Activated CD4-positive, alpha-beta T cell treated with anti-CD3 and anti-CD28 coated beads, Interleukin-10, Interleukin-2, amounts not matched to agents 100 ng/mL and 50 ng/mL, durations not matched to agents 16 hours and 8 hours (primary cell): ENCODE measurements around the gene KLK2.
"Not testable (repeated sequence)": the region's sequence is repeated elsewhere in the genome, so short reads cannot be mapped to it uniquely, and the experiment has no call there.

Experiments
- DNase-seq: peaks from one replicate; pipeline ENCODE4 v3.0.0-alpha.2; 2020

KLK2 gene

DNA sequence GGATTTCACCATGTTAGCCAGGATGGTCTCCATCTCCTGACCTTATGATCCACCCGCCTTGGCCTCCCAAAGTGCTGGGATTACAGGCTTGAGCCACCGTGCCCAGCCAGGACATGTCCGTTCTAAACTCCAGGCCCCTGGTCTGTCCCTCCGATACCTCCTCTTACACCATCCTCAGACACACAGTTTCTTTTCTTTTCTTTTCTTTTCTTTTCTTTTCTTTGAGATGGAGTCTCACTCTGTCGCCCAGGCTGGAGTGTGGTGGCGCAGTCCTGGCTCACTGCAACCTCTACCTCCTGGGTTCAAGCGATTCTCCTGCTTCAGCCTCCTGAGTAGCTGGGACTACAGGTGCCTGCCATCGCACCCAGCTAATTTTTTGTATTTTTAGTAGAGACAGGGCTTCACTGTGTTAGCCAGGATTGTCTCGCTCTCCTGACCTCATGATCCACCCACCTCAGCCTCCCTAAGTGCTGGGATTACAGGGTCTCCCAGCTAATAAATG, 22.9 kb downstream of the KLK2 start:
- not testable (repeated sequence) for DNase-seq

GRCh38 chr19:50896591-50897190, 23.5 kb downstream of the KLK2 start:
- DNase-seq, result peak; percentile 67

GRCh38 chr19:50897191-50897607, 24.0 kb downstream of the KLK2 start:
- DNase-seq, result no peak

DNA sequence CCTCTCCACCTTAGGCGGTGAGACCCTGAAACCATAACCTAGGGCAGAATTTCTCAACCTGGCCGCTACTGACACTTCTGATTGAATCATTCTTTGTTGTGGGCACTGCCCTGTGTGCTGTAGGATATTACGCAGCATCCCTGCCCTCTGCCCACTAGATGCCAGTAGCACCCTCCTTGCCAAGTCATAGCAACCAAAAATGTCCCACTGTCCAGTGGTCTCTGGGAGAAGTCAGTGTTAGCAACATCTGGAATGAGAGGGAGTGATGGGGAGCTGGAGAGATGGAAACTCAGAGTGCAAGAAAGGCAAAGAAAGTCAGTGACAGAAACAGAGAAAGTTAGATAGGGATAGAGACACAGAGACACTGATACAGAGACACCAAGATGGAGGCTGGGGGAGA, 24.4 kb downstream of the KLK2 start:
- no peak for DNase-seq

GRCh38 chr19:50898018-50898417, 24.8 kb downstream of the KLK2 start:
- DNase-seq, result no peak

- no peak for DNase-seq
These were observed 26.3 kb downstream of the KLK2 start for GRCh38 chr19:50899569-50899968.

- no peak for DNase-seq
These were observed 29.4 kb downstream of the KLK2 start for GRCh38 chr19:50902640-50903039.

DNA sequence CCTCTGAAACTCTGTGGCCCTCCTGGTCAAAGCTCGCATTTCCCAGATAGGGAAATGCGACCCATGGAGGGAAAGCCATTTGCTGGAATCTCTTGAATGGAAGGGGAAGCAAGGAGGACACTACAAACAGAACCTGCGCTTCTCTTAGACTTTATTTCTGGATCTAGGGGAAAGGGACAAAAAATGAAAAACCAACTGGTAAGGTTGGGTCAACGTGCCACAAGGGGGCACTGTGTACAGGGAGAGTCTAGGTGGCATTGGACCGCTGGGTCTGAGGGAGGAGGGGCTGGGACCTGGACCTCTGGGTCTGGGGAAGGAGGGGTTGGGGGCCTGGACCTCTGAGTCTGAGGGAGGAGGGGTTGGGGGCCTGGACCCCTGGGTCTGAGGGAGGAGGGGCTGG, 33.0 kb downstream of the KLK2 start:
- peak; percentile 51 for DNase-seq

DNA sequence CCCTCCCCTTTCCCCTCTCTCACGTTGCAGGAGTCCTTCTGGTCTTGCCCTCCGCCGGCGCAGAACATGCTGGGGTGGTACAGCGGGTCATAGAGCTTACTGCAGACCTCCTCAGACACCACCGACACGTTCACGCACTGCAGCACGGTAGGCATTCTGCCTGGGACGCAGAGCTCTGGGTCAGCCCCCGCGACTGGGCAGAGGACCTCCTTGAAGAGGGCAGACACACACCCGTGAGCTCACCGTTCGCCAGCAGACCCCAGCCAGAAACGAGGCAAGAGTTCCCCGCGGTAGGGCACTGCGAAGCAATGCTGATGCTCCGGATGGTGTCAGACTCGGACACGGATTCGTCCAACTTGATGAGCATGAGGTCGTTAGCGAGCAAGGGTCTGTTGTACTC, 35.1 kb downstream of the KLK2 start:
- DNase-seq, result no peak

- peak; percentile 52 for DNase-seq
These were observed 36.2 kb downstream of the KLK2 start for GRCh38 chr19:50909240-50910070.

- DNase-seq, result no peak
These were observed 37.5 kb downstream of the KLK2 start for GRCh38 chr19:50910722-50911121.

- no peak for DNase-seq
These were observed 38.2 kb downstream of the KLK2 start, which contains the start of gene KLK4 for GRCh38 chr19:50911206-50912101. KLK4 (minus strand) TSS chr19:50911395; CDS start chr19:50910738, 657 bp downstream.

DNA sequence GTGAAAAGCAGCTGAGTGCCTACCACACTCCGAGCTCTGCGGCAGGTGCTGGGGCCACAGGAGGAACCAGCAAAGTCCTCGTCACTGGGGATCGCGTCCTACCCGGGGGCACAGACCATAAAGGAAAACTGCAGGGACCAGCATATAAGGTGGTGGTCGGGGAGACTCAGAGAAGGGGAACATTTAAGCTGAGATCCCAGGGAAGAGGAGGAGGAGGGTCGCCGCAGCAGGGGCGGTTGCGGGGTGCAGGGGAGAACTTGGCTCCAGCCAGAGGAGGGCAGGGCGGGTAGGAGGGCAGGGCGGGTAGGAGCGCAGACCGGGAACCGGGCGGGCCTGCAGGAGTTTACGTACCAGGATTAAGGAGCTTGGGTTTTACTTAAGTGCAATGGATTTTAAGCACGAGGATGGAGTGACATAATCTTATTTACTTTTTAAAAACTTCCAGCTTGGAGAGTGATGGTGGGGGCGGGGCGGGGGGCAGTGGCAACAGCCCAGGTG, 38.9 kb downstream of the KLK2 start:
- no peak for DNase-seq

- no peak for DNase-seq
These were observed 39.8 kb downstream of the KLK2 start for GRCh38 chr19:50912727-50913716.

DNA sequence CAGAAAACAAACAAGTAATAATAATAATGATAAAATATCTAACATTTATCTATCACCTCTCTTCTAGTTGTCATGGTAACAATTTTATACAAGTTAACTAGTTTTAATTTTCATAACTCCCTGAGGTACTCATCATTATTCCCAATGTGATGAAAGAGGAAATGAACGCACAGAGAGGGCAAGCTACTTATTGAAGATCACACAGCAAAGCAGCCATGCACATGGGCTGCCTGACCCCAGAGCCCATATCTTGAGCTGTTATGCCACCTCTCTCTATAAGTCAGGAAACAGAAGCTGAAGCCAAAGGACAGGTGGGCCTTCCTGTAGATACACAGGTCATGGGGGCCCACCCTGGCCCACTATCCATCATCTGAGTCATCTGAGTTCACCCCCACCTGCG, 42.8 kb downstream of the KLK2 start:
- no peak for DNase-seq

- no peak for DNase-seq
These were observed 48.4 kb downstream of the KLK2 start for GRCh38 chr19:50921426-50922316.

DNA sequence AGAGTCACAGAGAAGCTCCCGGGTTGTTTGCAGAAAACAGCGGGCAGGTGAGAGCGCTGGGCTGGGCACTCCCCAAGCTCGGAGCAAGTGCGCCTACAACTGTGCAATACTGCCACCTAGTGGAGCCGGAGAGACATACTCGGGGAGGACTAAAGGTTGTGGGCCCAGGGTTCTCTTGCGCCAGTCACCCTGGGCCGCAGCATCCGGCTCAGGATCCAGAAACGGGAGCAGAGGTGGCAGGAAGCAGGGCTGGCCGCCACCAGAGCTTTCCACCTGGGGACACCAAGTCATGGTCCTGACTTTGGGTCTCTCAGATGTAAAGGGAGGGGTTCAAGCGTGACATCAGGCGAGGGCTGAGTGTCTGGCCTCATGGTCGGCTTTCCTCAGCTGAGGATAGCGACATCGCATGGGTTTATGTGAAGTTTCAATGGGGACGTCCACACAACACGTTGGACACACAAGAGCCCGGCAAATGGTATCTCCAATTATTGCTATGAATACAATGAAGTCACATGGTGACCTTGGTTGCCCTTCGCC, 49.1 kb downstream of the KLK2 start:
- peak; percentile 88 for DNase-seq

- no peak for DNase-seq
These were observed 51.3 kb downstream of the KLK2 start for GRCh38 chr19:50924586-50924985.

GRCh38 chr19:50925734-50926133, 52.5 kb downstream of the KLK2 start:
- no peak for DNase-seq

GRCh38 chr19:50926144-50926543, 52.9 kb downstream of the KLK2 start:
- no peak for DNase-seq
